ENCODE data around the gene MFSD2A.

MFSD2A gene

DNA sequence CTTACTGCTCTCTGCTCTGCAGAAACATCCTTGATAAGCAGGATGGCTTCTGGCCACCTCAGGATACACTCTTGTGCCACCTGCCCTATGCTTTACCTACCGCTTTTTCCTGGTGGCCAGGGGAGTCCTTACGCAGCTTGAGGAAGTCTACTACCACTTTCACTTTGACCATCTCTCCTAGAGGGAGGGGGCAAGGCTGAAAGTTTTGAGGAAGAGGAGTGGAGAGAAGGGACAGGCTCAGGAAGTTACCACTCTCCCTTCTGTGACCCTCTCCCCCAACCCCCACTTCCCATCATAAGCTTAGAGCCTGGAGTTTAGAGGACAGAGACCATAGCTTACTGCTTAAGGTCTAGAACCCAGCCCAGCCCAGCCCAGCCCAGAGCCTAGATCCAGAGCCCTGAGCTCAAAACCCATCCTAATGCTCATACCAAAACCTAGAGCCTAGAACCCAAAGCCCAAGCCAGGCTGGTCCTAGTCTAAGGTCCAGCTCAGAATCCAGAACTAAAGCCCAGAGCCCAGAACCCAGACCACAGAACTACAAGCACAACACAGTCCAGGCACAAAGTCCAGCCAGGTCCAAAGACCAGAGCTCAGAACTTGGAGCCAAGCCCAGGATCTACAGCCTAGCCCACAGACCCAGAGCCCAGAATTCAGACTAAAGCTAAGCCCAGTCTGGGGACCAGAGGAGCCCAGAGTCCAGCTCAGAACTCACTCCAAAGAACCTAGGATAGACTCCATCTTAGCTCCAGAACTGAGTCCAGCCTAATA, 18.0 kb upstream of the MFSD2A start:
- Histone ChIP-seq H3K4me2 (ENCODE audit: low read length) (no peak overlapping the region), H2AFZ (ENCODE audit: low read length) (no peak overlapping the region)

GRCh38 chr1:39938856-39939255, 16.1 kb upstream of the MFSD2A start:
- Histone ChIP-seq H3K4me3 (ENCODE audit: low read depth, low read length, poor library complexity, severe bottlenecking) (no peak overlapping the region), H3K4me1 (ENCODE audit: insufficient read depth, low read length, severe bottlenecking) (no peaks in the 10 kb centered on the region), H3K36me3 (ENCODE audit: insufficient read depth, low read length) (no peaks in the 10 kb centered on the region; the same call in 1 of the 2 replicates), H3K9ac (ENCODE audit: low read length) (no peak overlapping the region), H3K4me2 (ENCODE audit: low read length) (no peak overlapping the region), H4K20me1 (ENCODE audit: insufficient read depth, low read length) (no peaks in the 10 kb centered on the region), H3K27ac (ENCODE audit: low read depth, low read length, poor library complexity, severe bottlenecking) (no peak overlapping the region), H3K79me2 (ENCODE audit: insufficient read depth, low read length) (no peaks in the 10 kb centered on the region), H3K9me3 (ENCODE audit: low read length) (peaks cover 3% of the 10 kb centered on the region; the same call in 1 of the 2 replicates), H2AFZ (ENCODE audit: low read length) (no peak overlapping the region), H3K9me2 (ENCODE audit: low read depth, low read length) (no peaks in the 10 kb centered on the region), H3K27me3 (ENCODE audit: insufficient read depth, low read length) (peaks cover 7% of the 10 kb centered on the region; the same call in 1 of the 2 replicates), H3F3A (ENCODE audit: insufficient read depth, low read length) (no peaks in the 10 kb centered on the region)
- TF ChIP-seq, protein P1, sequence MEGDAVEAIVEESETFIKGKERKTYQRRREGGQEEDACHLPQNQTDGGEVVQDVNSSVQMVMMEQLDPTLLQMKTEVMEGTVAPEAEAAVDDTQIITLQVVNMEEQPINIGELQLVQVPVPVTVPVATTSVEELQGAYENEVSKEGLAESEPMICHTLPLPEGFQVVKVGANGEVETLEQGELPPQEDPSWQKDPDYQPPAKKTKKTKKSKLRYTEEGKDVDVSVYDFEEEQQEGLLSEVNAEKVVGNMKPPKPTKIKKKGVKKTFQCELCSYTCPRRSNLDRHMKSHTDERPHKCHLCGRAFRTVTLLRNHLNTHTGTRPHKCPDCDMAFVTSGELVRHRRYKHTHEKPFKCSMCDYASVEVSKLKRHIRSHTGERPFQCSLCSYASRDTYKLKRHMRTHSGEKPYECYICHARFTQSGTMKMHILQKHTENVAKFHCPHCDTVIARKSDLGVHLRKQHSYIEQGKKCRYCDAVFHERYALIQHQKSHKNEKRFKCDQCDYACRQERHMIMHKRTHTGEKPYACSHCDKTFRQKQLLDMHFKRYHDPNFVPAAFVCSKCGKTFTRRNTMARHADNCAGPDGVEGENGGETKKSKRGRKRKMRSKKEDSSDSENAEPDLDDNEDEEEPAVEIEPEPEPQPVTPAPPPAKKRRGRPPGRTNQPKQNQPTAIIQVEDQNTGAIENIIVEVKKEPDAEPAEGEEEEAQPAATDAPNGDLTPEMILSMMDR (IDR thresholded peaks at IDR 0.05; ENCODE audit: low read length): no peak
- TF ChIP-seq EZH2 (IDR thresholded peaks at IDR 0.05; ENCODE audit: borderline replicate concordance, low read length): no peak

More for the DNA sequence above, 18.0 kb upstream of the MFSD2A start:
- H3K9ac ChIP-seq (ENCODE audit: low read length): no peak overlapping the region
- H3K79me2 ChIP-seq (ENCODE audit: insufficient read depth, low read length): no peaks in the 10 kb centered on the region
- peaks cover 7% of the 10 kb centered on the region; the same call in 1 of the 2 replicates for H3K27me3 ChIP-seq (ENCODE audit: insufficient read depth, low read length)
- H3K9me3 ChIP-seq (ENCODE audit: low read length): peaks cover 3% of the 10 kb centered on the region; the same call in 1 of the 2 replicates
- no peak overlapping the region for H3K4me3 ChIP-seq (ENCODE audit: low read depth, low read length, poor library complexity, severe bottlenecking)
- H3K9me2 ChIP-seq (ENCODE audit: low read depth, low read length): no peaks in the 10 kb centered on the region
- no peaks in the 10 kb centered on the region for H3K4me1 ChIP-seq (ENCODE audit: insufficient read depth, low read length, severe bottlenecking)
- no peaks in the 10 kb centered on the region; the same call in 1 of the 2 replicates for H3K36me3 ChIP-seq (ENCODE audit: insufficient read depth, low read length)
- H3F3A ChIP-seq (ENCODE audit: insufficient read depth, low read length): no peaks in the 10 kb centered on the region
- no peak overlapping the region for H3K27ac ChIP-seq (ENCODE audit: low read depth, low read length, poor library complexity, severe bottlenecking)
- no peak for TF ChIP-seq EZH2 (IDR thresholded peaks at IDR 0.05; ENCODE audit: borderline replicate concordance, low read length)
- TF ChIP-seq, protein P1 (IDR thresholded peaks at IDR 0.05; ENCODE audit: low read length): no peak
- no peaks in the 10 kb centered on the region for H4K20me1 ChIP-seq (ENCODE audit: insufficient read depth, low read length)

- Histone ChIP-seq H3K27ac (ENCODE audit: low read depth, low read length, poor library complexity, severe bottlenecking) (no peak overlapping the region), H3K27me3 (ENCODE audit: insufficient read depth, low read length) (peaks cover 7% of the 10 kb centered on the region; the same call in 1 of the 2 replicates), H4K20me1 (ENCODE audit: insufficient read depth, low read length) (no peaks in the 10 kb centered on the region), H3K9me2 (ENCODE audit: low read depth, low read length) (no peaks in the 10 kb centered on the region), H3K79me2 (ENCODE audit: insufficient read depth, low read length) (no peaks in the 10 kb centered on the region), H3K4me2 (ENCODE audit: low read length) (no peak overlapping the region), H3K9me3 (ENCODE audit: low read length) (peaks cover 3% of the 10 kb centered on the region; the same call in 1 of the 2 replicates), H3K9ac (ENCODE audit: low read length) (no peak overlapping the region), H3F3A (ENCODE audit: insufficient read depth, low read length) (no peaks in the 10 kb centered on the region), H3K4me1 (ENCODE audit: insufficient read depth, low read length, severe bottlenecking) (no peaks in the 10 kb centered on the region), H3K36me3 (ENCODE audit: insufficient read depth, low read length) (no peaks in the 10 kb centered on the region; the same call in 1 of the 2 replicates), H3K4me3 (ENCODE audit: low read depth, low read length, poor library complexity, severe bottlenecking) (no peak overlapping the region), H2AFZ (ENCODE audit: low read length) (no peak overlapping the region)
- no peak for TF ChIP-seq EZH2 (IDR thresholded peaks at IDR 0.05; ENCODE audit: borderline replicate concordance, low read length)
- TF ChIP-seq, protein P1 (IDR thresholded peaks at IDR 0.05; ENCODE audit: low read length): no peak
These were observed 14.7 kb upstream of the MFSD2A start for GRCh38 chr1:39940253-39940652.

Measured in OCI-LY1 (cell line).